Liver (tissue), 9 donors: ENCODE results near the gene PPP4R3A. TPM values are rescaled to one million over a fixed set of nuclear protein-coding genes. Genes with fewer than 3 reads are reported as not detected.

Experiments
- DNase-seq: peaks from one replicate; pipeline ENCODE4 v3.0.0-alpha.2; 2017; ENCODE audit warnings: low spot score
- H3K27ac ChIP-seq, 2 donors: one replicate each; pipeline ENCODE4 v1.7.0; 2013; ENCODE audit warnings: inconsistent platforms in 2 of 2, low read length in 2 of 2, control low read depth in 1 of 2, low read depth in 1 of 2, mild to moderate bottlenecking in 1 of 2
- H3K27me3 ChIP-seq, 4 donors: one replicate each; pipeline versions ENCODE4 v1.6.1 to v1.7.0; 2013; ENCODE audit warnings: low read length in 3 of 4, inconsistent platforms in 1 of 4, mild to moderate bottlenecking in 1 of 4, moderate library complexity in 1 of 4; ENCODE audit not compliant: control insufficient read depth in 4 of 4, insufficient read depth in 4 of 4
- H3K36me3 ChIP-seq, 4 donors: one replicate each; pipeline versions ENCODE4 v1.6.1 to v1.7.0; 2013; ENCODE audit warnings: low read length in 3 of 4, mild to moderate bottlenecking in 3 of 4, low read depth in 1 of 4, moderate library complexity in 1 of 4; ENCODE audit not compliant: control insufficient read depth in 4 of 4, insufficient read depth in 3 of 4
- H3K4me1 ChIP-seq, 4 donors: one replicate each; pipeline versions ENCODE4 v1.6.1 to v1.7.0; 2013; ENCODE audit warnings: low read length in 3 of 4, mild to moderate bottlenecking in 3 of 4, moderate library complexity in 1 of 4; ENCODE audit not compliant: control insufficient read depth in 4 of 4, insufficient read depth in 4 of 4
- H3K4me3 ChIP-seq, 3 donors: one replicate each; pipeline versions ENCODE4 v1.6.1 to v1.7.0; 2013; ENCODE audit warnings: low read length in 3 of 3, control low read depth in 1 of 3, low read depth in 1 of 3, mild to moderate bottlenecking in 1 of 3
- H3K9ac ChIP-seq, 2 donors: one replicate each; pipeline ENCODE4 v1.7.0; 2013; ENCODE audit warnings: low read length in 2 of 2, mild to moderate bottlenecking in 2 of 2, moderate library complexity in 2 of 2, control low read depth in 1 of 2, low read depth in 1 of 2
- H3K9me3 ChIP-seq, 4 donors: one replicate each; pipeline versions ENCODE4 v1.6.1 to v1.7.0; 2013; ENCODE audit warnings: low read length in 3 of 4; ENCODE audit not compliant: control insufficient read depth in 4 of 4
- GABPA ChIP-seq, 2 donors: IDR thresholded peaks in 1 of 2; conservative IDR thresholded peaks in 1 of 2; 2 replicates each; pipeline ENCODE4 v1.6.1; 2016; ENCODE audit warnings: antibody characterized with exemption in 2 of 2, mild to moderate bottlenecking in 1 of 2, moderate library complexity in 1 of 2
- HNF4A ChIP-seq, 2 donors: conservative IDR thresholded peaks; 2 replicates each; pipeline ENCODE4 v1.6.1; 2016; ENCODE audit warnings: antibody characterized with exemption in 2 of 2, mild to moderate bottlenecking in 2 of 2
- HNF4G ChIP-seq: IDR thresholded peaks from 2 replicates; pipeline ENCODE4 v1.6.1; 2016; ENCODE audit warnings: antibody characterized with exemption
- JUND ChIP-seq, 2 donors: IDR thresholded peaks; 2 replicates each; pipeline ENCODE4 v1.6.1; 2016; ENCODE audit warnings: antibody characterized with exemption in 2 of 2
- RXRA ChIP-seq, 2 donors: IDR thresholded peaks; 2 replicates each; pipeline ENCODE4 v1.6.1; 2017 to 2018; ENCODE audit warnings: antibody characterized with exemption in 2 of 2, mild to moderate bottlenecking in 1 of 2
- SP1 ChIP-seq: IDR thresholded peaks from 2 replicates; pipeline ENCODE4 v1.6.1; 2018; ENCODE audit warnings: antibody characterized with exemption, mild to moderate bottlenecking
- TAF1 ChIP-seq: conservative IDR thresholded peaks from 2 replicates; pipeline ENCODE4 v1.6.1; 2016; ENCODE audit warnings: antibody characterized with exemption, mild to moderate bottlenecking
- YY1 ChIP-seq: IDR thresholded peaks from 2 replicates; pipeline ENCODE4 v1.6.1; 2016; ENCODE audit warnings: antibody characterized with exemption, mild to moderate bottlenecking
- WGBS: extraction: QIAGEN DNeasy Blood & Tissue Kit; methylation state at CpG from one replicate; pipeline ENCODE4 v1.1.7; 2013; 5-methylcytosine and 5-hydroxymethylcytosine counted together
- polyA plus RNA-seq, 2 donors: library from polyadenylated mRNA; stranded (reverse) in 1 of 2; unstranded in 1 of 2; fragments of 200-250 nt in 1 of 2; fragments of >200 nt in 1 of 2; fragmentation: Nextera tagmentation in 1 of 2; extraction: Ambion mirVana in 1 of 2; gene quantifications; one replicate each; pipeline versions ENCODE4 v1.2.1 to v1.2.3, GENCODE V29; 2013 to 2015
- total RNA-seq, 2 donors: library from RNA; depleted of rRNA; stranded (reverse); fragments of >200 nt; gene quantifications; one replicate each; pipeline ENCODE4 v1.2.3, GENCODE V29; 2014
- TF ChIP-seq, protein P1 (sequence below): fragments of 150-350 bp; IDR thresholded peaks from 2 replicates; pipeline ENCODE4 v1.5.1; 2017; ENCODE audit warnings: improper control_type of control experiment, low read depth, low read length; ENCODE audit not compliant: missing input control
- TF ChIP-seq, protein P2 (sequence below): IDR thresholded peaks from 2 replicates; pipeline ENCODE4 v1.6.1; 2016; ENCODE audit warnings: antibody characterized with exemption
- TF ChIP-seq, protein P3 (sequence below): IDR thresholded peaks from 2 replicates; pipeline ENCODE4 v1.6.1; 2016; ENCODE audit warnings: antibody characterized with exemption
- donor health status: healthy.
- donor health status: healthy.
- donor health status: healthy.
- donor health status: healthy.
- donor health status: healthy.

PPP4R3A gene
- total and polyA plus RNA-seq, 4 donors: 18.7 to 63.3 (median 42.5) TPM

DNA sequence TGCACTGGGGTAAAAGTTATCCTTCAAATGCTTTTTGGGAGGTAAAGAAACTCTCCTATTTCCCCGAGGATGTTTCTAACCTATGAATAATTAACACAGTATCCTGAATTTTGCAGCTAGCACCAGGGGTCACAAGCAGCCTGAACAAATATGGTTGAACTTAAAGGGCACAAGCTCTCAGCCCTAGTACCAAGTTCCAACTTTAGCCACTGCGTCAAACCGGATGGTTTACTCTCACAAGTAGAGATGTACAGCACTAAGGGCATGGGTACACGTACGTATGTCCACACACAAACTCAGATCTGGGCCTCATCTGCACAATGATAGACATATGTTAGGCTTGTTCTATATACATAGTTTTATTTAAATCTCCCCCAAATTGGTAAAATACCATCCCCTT lies 97.2 kb downstream of the PPP4R3A start:
- Histone ChIP-seq H3K4me3 (no peak overlapping the region), H3K9me3 (no peaks in the 10 kb centered on the region), H3K9ac (no peak overlapping the region), H3K27ac (no peak overlapping the region), H3K4me1 (peaks cover under 1 to 32% (median 22%) of the 10 kb centered on the region in 4 donors), H3K27me3 (no peaks in the 10 kb centered on the region), H3K36me3 (peaks cover 0 to 4% (median 0%) of the 10 kb centered on the region in 4 donors)
- DNase-seq: no peak
- peak in 1 of 2 donors; percentile 13 for TF ChIP-seq RXRA (IDR thresholded peaks at IDR 0.05)
- TF ChIP-seq, protein P1, sequence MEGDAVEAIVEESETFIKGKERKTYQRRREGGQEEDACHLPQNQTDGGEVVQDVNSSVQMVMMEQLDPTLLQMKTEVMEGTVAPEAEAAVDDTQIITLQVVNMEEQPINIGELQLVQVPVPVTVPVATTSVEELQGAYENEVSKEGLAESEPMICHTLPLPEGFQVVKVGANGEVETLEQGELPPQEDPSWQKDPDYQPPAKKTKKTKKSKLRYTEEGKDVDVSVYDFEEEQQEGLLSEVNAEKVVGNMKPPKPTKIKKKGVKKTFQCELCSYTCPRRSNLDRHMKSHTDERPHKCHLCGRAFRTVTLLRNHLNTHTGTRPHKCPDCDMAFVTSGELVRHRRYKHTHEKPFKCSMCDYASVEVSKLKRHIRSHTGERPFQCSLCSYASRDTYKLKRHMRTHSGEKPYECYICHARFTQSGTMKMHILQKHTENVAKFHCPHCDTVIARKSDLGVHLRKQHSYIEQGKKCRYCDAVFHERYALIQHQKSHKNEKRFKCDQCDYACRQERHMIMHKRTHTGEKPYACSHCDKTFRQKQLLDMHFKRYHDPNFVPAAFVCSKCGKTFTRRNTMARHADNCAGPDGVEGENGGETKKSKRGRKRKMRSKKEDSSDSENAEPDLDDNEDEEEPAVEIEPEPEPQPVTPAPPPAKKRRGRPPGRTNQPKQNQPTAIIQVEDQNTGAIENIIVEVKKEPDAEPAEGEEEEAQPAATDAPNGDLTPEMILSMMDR: no peak
- peak; percentile 41 to 64 for TF ChIP-seq HNF4A (conservative IDR thresholded peaks at IDR 0.05)
- WGBS: 52% methylated on average over 5 of the region's 5 CpGs

DNA sequence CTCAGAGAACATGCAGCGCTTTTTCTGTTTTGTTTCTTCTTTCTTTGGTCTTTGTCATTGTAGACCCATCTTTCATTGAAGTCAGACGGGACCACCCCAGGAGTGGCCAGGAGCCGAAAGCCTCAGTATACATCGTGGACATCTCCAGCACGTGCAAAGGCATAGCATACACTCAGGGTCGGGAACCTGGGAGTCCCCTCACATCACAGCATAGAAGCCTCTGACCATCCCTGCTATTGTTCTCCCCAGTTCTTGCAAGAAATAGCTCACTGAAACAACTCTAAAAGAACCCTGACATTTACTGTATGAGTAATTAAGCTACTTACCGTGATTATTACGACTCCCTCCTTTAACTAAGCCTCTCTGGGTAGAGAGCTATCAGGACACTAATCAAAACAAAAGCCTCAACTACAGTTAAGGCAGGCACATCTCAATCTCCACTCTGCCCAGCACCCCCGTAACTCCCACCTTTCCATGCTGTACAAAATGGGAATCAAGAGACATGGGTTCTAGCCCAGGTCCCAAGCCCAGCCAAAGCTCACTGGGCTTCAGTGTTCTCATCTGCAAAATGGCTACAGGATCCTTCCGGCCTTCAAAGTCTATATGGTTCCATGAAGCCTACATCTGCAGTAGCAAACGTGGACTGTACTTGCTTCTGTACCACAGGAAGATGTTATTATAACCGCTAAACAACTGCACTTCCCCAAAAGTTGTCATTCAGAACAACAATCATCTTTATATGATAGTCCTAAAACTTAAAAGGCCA lies 99.2 kb downstream of the PPP4R3A start:
- TF ChIP-seq, protein P2, sequence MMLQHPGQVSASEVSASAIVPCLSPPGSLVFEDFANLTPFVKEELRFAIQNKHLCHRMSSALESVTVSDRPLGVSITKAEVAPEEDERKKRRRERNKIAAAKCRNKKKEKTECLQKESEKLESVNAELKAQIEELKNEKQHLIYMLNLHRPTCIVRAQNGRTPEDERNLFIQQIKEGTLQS: no peak
- no peak for TF ChIP-seq JUND (IDR thresholded peaks at IDR 0.05)
- no peak for TF ChIP-seq TAF1
- TF ChIP-seq GABPA (IDR thresholded peaks at IDR 0.05 in 1 of 2, conservative IDR thresholded peaks at IDR 0.05 in 1 of 2): no peak
- TF ChIP-seq SP1: no peak
- TF ChIP-seq, protein P1: no peak
- TF ChIP-seq, protein P3, sequence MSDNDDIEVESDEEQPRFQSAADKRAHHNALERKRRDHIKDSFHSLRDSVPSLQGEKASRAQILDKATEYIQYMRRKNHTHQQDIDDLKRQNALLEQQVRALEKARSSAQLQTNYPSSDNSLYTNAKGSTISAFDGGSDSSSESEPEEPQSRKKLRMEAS: no peak
- no peak for TF ChIP-seq HNF4A (conservative IDR thresholded peaks at IDR 0.05)
- no peak for TF ChIP-seq YY1
- TF ChIP-seq RXRA (IDR thresholded peaks at IDR 0.05): no peak
- TF ChIP-seq HNF4G: no peak
- DNase-seq: no peak
- Histone ChIP-seq H3K9ac (no peak overlapping the region), H3K4me1 (peaks cover 0 to 21% (median 14%) of the 10 kb centered on the region in 4 donors), H3K4me3 (no peak overlapping the region), H3K9me3 (no peaks in the 10 kb centered on the region), H3K27ac (no peak overlapping the region), H3K27me3 (no peaks in the 10 kb centered on the region), H3K36me3 (peaks cover 0 to 5% (median 1%) of the 10 kb centered on the region in 4 donors)
- WGBS: 84% methylated on average over 12 of the region's 12 CpGs
